CD4-positive, alpha-beta T cell (primary cell): ENCODE data around the gene PNKP. TPM values are rescaled to one million over a fixed set of nuclear protein-coding genes. Genes with fewer than 3 reads are reported as not detected.

Source experiments
- ATAC-seq: fragments of 200-7000 bp; cut with Tn5 transposase; one replicate; pipeline ENCODE4 v1.10.0; 2022; ENCODE audit warnings: mild to moderate bottlenecking; ENCODE audit not compliant: poor library complexity
- CTCF ChIA-PET: fragments of 350-600 bp; sonication (Branson Sonifier 250); formaldehyde crosslinking; loops from one replicate; lab custom pipeline; 2021; ENCODE audit warnings: antibody characterized with exemption, inconsistent platforms; lab: Charles Lee
- POLR2A ChIA-PET: fragments of 350-600 bp; sonication (Branson Sonifier 250); formaldehyde crosslinking; loops from one replicate; lab custom pipeline; 2021; ENCODE audit warnings: antibody characterized with exemption, inconsistent platforms; lab: Charles Lee
- DNase-seq, 14 experiments: peaks; one replicate each; pipeline ENCODE4 v3.0.0-alpha.2; 2013 to 2020; ENCODE audit warnings: mixed read lengths in 2 of 14
- H3K27ac ChIP-seq, 2 donors: one replicate each; pipeline versions ENCODE4 v1.5.1 to v1.7.0; 2013; ENCODE audit warnings: low read length in 2 of 2, low read depth in 1 of 2, mild to moderate bottlenecking in 1 of 2
- H3K27me3 ChIP-seq, 2 experiments: 1 replicate in 1 of 2; 2 replicates in 1 of 2; pipeline versions ENCODE4 v1.6.1 to v1.7.0; 2013; ENCODE audit warnings: low read length in 2 of 2, control low read depth in 1 of 2, mild to moderate bottlenecking in 1 of 2, moderate library complexity in 1 of 2; ENCODE audit not compliant: insufficient read depth in 2 of 2, control insufficient read depth in 1 of 2
- H3K36me3 ChIP-seq: one replicate; pipeline ENCODE4 v1.6.1; 2013; ENCODE audit warnings: low read length, control low read depth; ENCODE audit not compliant: insufficient read depth
- H3K4me1 ChIP-seq: one replicate; pipeline ENCODE4 v1.6.1; 2013; ENCODE audit warnings: low read length, control low read depth; ENCODE audit not compliant: insufficient read depth
- H3K4me3 ChIP-seq: one replicate; pipeline ENCODE4 v1.5.1; 2013; ENCODE audit warnings: mild to moderate bottlenecking, low read length, moderate library complexity
- H3K9me3 ChIP-seq, 2 experiments: 1 replicate in 1 of 2; 2 replicates in 1 of 2; pipeline versions ENCODE4 v1.6.1 to v1.7.0; 2013; ENCODE audit warnings: low read length in 2 of 2, mild to moderate bottlenecking in 2 of 2, control low read depth in 1 of 2, moderate library complexity in 1 of 2; ENCODE audit not compliant: control insufficient read depth in 1 of 2, insufficient read depth in 1 of 2
- H3K27ac Mint-ChIP-seq: one replicate; pipeline ENCODE4 v1.8.0; 2020; ENCODE audit warnings: mixed read lengths
- H3K27me3 Mint-ChIP-seq: one replicate; pipeline ENCODE4 v1.8.0; 2021; ENCODE audit warnings: mixed read lengths
- H3K36me3 Mint-ChIP-seq: one replicate; pipeline ENCODE4 v1.8.0; 2021; ENCODE audit warnings: low read depth, mixed read lengths
- H3K4me1 Mint-ChIP-seq: one replicate; pipeline ENCODE4 v1.8.0; 2021; ENCODE audit warnings: low read depth, mixed read lengths
- H3K4me3 Mint-ChIP-seq: one replicate; pipeline ENCODE4 v1.8.0; 2020; ENCODE audit warnings: mild to moderate bottlenecking, mixed read lengths
- H3K9me3 Mint-ChIP-seq: one replicate; pipeline ENCODE4 v1.8.0; 2020; ENCODE audit warnings: mixed read lengths
- intact Hi-C, 2 experiments: fragments of 100-400 bp; cut with DNase I in 1 of 2; cut with micrococcal nuclease in 1 of 2; formaldehyde crosslinking; loops; one replicate each; pipeline versions ENCODE4 v1.15.1 to v1.9.0; 2023 to 2025; cut with DNase I, micrococcal nuclease
- total RNA-seq, 174 experiments: library from RNA in 2 of 174; stranded (reverse) in 2 of 174; gene quantifications; one replicate each; pipeline ENCODE4 v1.2.3 and lab custom pipeline; 2021 to 2026
- TF ChIP-seq, protein P1 (sequence below): fragments of 200-600 bp; IDR thresholded peaks from one replicate; pipeline ENCODE4 v1.8.0; 2022; ENCODE audit warnings: antibody characterized with exemption, mild to moderate bottlenecking

PNKP gene
- total RNA-seq, 2 experiments from 2014 or later, result 96.1 to 98.1 TPM

DNA sequence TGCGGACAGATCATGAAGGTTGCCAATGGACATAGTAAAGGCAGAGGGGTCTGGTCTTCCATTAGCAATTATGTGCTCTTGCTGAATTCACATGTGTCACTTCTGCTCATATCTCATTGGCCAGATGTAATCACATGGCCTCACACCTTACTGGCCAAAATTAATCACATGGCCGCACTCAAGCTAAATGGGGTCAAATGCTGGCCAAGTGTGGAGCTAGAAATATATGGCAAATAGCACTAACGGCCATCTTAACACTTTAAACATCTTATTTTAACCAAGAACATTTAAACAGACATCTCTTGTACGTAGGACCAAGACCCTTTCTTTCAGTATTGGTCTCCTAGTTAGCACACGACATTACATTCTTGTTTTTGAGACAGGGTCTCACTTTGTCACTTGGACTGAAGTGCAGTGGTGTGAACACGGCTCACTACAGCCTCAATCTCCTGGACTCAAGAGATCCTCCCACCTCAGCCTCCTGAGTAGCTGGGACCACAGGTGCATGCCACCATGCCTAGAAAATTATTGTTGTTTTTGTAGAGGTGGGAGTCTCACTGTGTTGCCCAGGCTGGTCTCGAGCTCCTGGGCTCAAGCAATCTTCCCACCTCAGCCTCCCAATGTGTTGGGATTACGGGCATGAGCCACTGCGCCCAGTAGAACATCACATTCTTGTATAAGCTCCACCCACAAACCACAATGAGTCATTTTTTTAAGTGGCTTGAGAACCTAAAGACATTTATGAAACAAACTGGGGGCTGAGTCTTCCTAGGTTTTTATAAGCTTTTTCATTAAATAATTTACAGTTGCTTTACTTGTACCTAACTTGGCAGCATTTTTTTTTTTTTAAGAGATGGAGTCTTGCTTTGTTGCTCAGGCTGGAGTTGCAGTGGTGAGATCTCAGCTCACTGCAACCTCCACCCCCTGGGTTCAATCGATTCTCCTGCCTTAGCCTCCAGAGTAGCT, 19.4 kb downstream of the PNKP start:
- ChIA-PET CTCF (interaction anchor here (0.9 kb wide), 1 partner anchor 42 kb away, joined by 3 read pairs; no protein-coding TSS in a partner anchor), POLR2A (interaction anchor here (0.9 to 2.5 kb wide), 4 partner anchors 21 to 35 kb away, joined by 3 to 11 read pairs (median 5); partner anchors contain the start of genes AKT1S1, FUZ, MED25 and TBC1D17)
- Histone ChIP-seq H3K27ac (no peak overlapping the region), H3K27me3 (no peaks in the 10 kb centered on the region), H3K9me3 (no peaks in the 10 kb centered on the region), H3K4me3 (no peak overlapping the region), H3K36me3 (no peaks in the 10 kb centered on the region), H3K4me1 (peaks cover 42% of the 10 kb centered on the region)
- TF ChIP-seq, protein P1, sequence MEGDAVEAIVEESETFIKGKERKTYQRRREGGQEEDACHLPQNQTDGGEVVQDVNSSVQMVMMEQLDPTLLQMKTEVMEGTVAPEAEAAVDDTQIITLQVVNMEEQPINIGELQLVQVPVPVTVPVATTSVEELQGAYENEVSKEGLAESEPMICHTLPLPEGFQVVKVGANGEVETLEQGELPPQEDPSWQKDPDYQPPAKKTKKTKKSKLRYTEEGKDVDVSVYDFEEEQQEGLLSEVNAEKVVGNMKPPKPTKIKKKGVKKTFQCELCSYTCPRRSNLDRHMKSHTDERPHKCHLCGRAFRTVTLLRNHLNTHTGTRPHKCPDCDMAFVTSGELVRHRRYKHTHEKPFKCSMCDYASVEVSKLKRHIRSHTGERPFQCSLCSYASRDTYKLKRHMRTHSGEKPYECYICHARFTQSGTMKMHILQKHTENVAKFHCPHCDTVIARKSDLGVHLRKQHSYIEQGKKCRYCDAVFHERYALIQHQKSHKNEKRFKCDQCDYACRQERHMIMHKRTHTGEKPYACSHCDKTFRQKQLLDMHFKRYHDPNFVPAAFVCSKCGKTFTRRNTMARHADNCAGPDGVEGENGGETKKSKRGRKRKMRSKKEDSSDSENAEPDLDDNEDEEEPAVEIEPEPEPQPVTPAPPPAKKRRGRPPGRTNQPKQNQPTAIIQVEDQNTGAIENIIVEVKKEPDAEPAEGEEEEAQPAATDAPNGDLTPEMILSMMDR, result no peak
- H3K9me3 Mint-ChIP-seq, result no peaks in the 10 kb centered on the region
- H3K4me1 Mint-ChIP-seq, result peaks cover 33% of the 10 kb centered on the region
- peak in 4 of 14 experiments; percentile 24 to 69 (median 56) for DNase-seq
- ATAC-seq, result no peak
- H3K27ac Mint-ChIP-seq, result no peak overlapping the region
- intact Hi-C loops, result no loop called here
- H3K27me3 Mint-ChIP-seq, result no peaks in the 10 kb centered on the region
- peaks cover 17% of the 10 kb centered on the region for H3K36me3 Mint-ChIP-seq
- peak overlapping the region; percentile 80 for H3K4me3 Mint-ChIP-seq

DNA sequence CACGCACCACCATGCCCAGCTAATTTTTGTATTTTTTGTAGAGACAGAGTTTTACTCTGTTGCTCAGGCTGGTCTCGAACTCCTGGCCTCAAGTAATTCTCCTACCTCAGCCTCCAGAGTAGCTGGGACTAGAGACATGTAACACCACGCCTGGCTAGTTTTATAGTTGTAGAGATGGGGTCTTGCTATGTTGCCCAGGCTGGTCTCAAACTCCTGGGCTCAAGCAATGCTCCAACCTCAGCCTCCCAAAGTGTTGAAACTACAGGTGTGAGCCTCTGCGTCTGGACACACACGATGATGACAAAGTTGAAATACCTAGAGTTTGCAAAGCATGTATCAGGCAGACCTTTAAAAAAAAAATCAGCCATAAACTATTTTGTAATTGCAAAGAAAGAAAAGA, 21.0 kb downstream of the PNKP start:
- ATAC-seq, result no peak
- no peaks in the 10 kb centered on the region for H3K9me3 Mint-ChIP-seq
- peak overlapping the region; percentile 20 for H3K4me3 Mint-ChIP-seq
- Histone ChIP-seq H3K4me3 (no peak overlapping the region), H3K4me1 (peaks cover 27% of the 10 kb centered on the region), H3K27me3 (no peaks in the 10 kb centered on the region), H3K36me3 (no peaks in the 10 kb centered on the region), H3K9me3 (no peaks in the 10 kb centered on the region), H3K27ac (no peak overlapping the region)
- intact Hi-C loops, result no loop called here
- TF ChIP-seq, protein P1, result no peak
- no peak overlapping the region for H3K27ac Mint-ChIP-seq
- no peaks in the 10 kb centered on the region for H3K27me3 Mint-ChIP-seq
- no peak for DNase-seq
- H3K36me3 Mint-ChIP-seq, result peaks cover 6% of the 10 kb centered on the region
- ChIA-PET POLR2A (no interaction called here), CTCF (no interaction called here)
- H3K4me1 Mint-ChIP-seq, result peaks cover 21% of the 10 kb centered on the region

DNA sequence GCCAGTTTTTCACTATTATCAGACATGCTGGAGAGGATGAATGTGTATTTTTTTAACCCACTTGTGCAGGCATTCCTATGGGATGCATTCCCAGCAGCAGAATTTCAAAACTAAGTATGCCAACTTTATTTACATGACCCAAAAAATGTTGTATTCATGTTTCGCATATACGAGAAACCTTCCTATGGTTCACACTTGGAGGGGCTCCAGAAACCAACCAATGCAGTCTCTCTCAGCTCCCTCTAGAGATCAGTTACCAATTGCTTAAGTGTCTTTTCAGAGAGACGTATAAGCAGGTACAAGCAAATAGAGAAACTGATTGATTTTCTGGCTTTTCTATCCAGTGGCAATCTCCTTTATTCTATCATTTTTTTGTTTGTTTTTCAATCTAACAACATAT, 22.0 kb downstream of the PNKP start:
- Histone ChIP-seq H3K27me3 (no peaks in the 10 kb centered on the region), H3K27ac (no peak overlapping the region), H3K4me1 (peaks cover 24% of the 10 kb centered on the region), H3K4me3 (no peak overlapping the region), H3K9me3 (no peaks in the 10 kb centered on the region), H3K36me3 (no peaks in the 10 kb centered on the region)
- Mint-ChIP-seq H3K4me1 (peaks cover 21% of the 10 kb centered on the region), H3K27me3 (no peaks in the 10 kb centered on the region), H3K4me3 (no peak overlapping the region), H3K36me3 (peaks cover 3% of the 10 kb centered on the region), H3K9me3 (no peaks in the 10 kb centered on the region), H3K27ac (no peak overlapping the region)
- DNase-seq (no peak), ATAC-seq (no peak)
- ChIA-PET CTCF (no interaction called here), POLR2A (no interaction called here)
- intact Hi-C loops, result no loop called here
- TF ChIP-seq, protein P1, result no peak
